Kidney epithelial cell (primary cell): ENCODE results near the gene SEC23IP. TPM values are rescaled to one million over a fixed set of nuclear protein-coding genes. Genes with fewer than 3 reads are reported as not detected.
"Not testable (repeated sequence)": the region's sequence is repeated elsewhere in the genome, so short reads cannot be mapped to it uniquely, and the experiment has no call there.

Source experiments
- DNase-seq: peaks from one replicate; pipeline ENCODE4 v3.0.0-alpha.2; 2010; ENCODE audit warnings: low read depth
- H3K27me3 ChIP-seq: 2 replicates; pipeline ENCODE4 v1.6.0; 2011; ENCODE audit warnings: low read length; ENCODE audit not compliant: control insufficient read depth, insufficient read depth
- H3K36me3 ChIP-seq: 2 replicates; pipeline ENCODE4 v1.5.1; 2011; ENCODE audit warnings: low read length; ENCODE audit not compliant: control insufficient read depth, insufficient read depth
- H3K4me3 ChIP-seq: 2 replicates; pipeline ENCODE4 v1.5.1; 2011; ENCODE audit warnings: low read depth, mild to moderate bottlenecking, control low read depth, low read length
- CTCF ChIP-seq: IDR thresholded peaks from 2 replicates; pipeline ENCODE4 v1.5.1; 2011; ENCODE audit warnings: mild to moderate bottlenecking, moderate library complexity, low read length, control low read depth, inconsistent platforms; ENCODE audit not compliant: insufficient read depth, poor library complexity, severe bottlenecking
- total RNA-seq: library from RNA; depleted of rRNA; stranded (reverse); fragments of >200 nt; gene quantifications from 2 replicates; pipeline ENCODE4 v1.2.3, GENCODE V29; 2015

The SEC23IP gene
- total RNA-seq, 1 donor from 2014 or later, result 25.6 TPM

- TF ChIP-seq CTCF, result no peak
- Histone ChIP-seq H3K4me3 (no peak overlapping the region), H3K36me3 (no peaks in the 10 kb centered on the region), H3K27me3 (no peaks in the 10 kb centered on the region)
- DNase-seq, result no peak
Observed at GRCh38 chr10:119903946-119904666, 11.6 kb downstream of the SEC23IP start.

- not testable (repeated sequence) for H3K4me3 ChIP-seq, H3K36me3 ChIP-seq, DNase-seq, H3K27me3 ChIP-seq
Observed at GRCh38 chr10:119907695-119908094, 15.2 kb downstream of the SEC23IP start.

GRCh38 chr10:119908166-119908565, 15.6 kb downstream of the SEC23IP start:
- TF ChIP-seq CTCF, result no peak
- no peak for DNase-seq
- Histone ChIP-seq H3K36me3 (peaks cover 2% of the 10 kb centered on the region), H3K4me3 (no peak overlapping the region), H3K27me3 (no peaks in the 10 kb centered on the region)

- no peaks in the 10 kb centered on the region for H3K27me3 ChIP-seq
- H3K4me3 ChIP-seq, result no peak overlapping the region
- H3K36me3 ChIP-seq, result peaks cover 2% of the 10 kb centered on the region
- TF ChIP-seq CTCF, result no peak
- no peak for DNase-seq
Observed at GRCh38 chr10:119910689-119911088, 18.2 kb downstream of the SEC23IP start.

GRCh38 chr10:119917777-119918176, 25.2 kb downstream of the SEC23IP start:
- Histone ChIP-seq H3K36me3 (peaks cover 2% of the 10 kb centered on the region), H3K4me3 (no peak overlapping the region), H3K27me3 (no peaks in the 10 kb centered on the region)
- no peak for DNase-seq
- no peak for TF ChIP-seq CTCF

GRCh38 chr10:119919271-119919670, 26.7 kb downstream of the SEC23IP start:
- H3K27me3 ChIP-seq, result no peaks in the 10 kb centered on the region
- H3K36me3 ChIP-seq, result peaks cover 2% of the 10 kb centered on the region
- no peak for DNase-seq
- H3K4me3 ChIP-seq, result no peak overlapping the region
- no peak for TF ChIP-seq CTCF
